Natural killer cell treated with Interleukin-12 subunit alpha and Interleukin-12 subunit beta and Interleukin-15 and Interleukin-18, amount 100 ng/mL, for 72 hours (primary cell): ENCODE data around the gene FRMD1. TPM values are rescaled to one million over a fixed set of nuclear protein-coding genes. Genes with fewer than 3 reads are reported as not detected.

ENCODE experiments used
- ATAC-seq, 2 donors: fragments of 150-1000 bp; cut with Tn5 transposase in 1 of 2; sonication (Bioruptor Pico), chemical (Tn5 transposase) in 1 of 2; 2 replicates each; pipeline ENCODE4 v1.10.0; 2021
- DNase-seq: peaks from one replicate; pipeline ENCODE4 v3.0.0; 2022; ENCODE audit warnings: low spot score
- H3K27ac Mint-ChIP-seq, 2 donors: 1 replicate in 1 of 2; 2 replicates in 1 of 2; pipeline ENCODE4 v1.8.0; 2022; ENCODE audit warnings: mixed read lengths in 2 of 2, mild to moderate bottlenecking in 1 of 2, moderate library complexity in 1 of 2
- H3K27me3 Mint-ChIP-seq, 2 donors: 1 replicate in 1 of 2; 2 replicates in 1 of 2; pipeline ENCODE4 v1.8.0; 2022; ENCODE audit warnings: mixed read lengths in 2 of 2
- H3K36me3 Mint-ChIP-seq: one replicate; pipeline ENCODE4 v1.8.0; 2022; ENCODE audit warnings: mixed read lengths
- H3K4me1 Mint-ChIP-seq, 2 donors: 1 replicate in 1 of 2; 2 replicates in 1 of 2; pipeline ENCODE4 v1.8.0; 2022; ENCODE audit warnings: low read depth in 2 of 2, mixed read lengths in 2 of 2, mild to moderate bottlenecking in 1 of 2
- H3K4me3 Mint-ChIP-seq: one replicate; pipeline ENCODE4 v1.8.0; 2022; ENCODE audit warnings: mixed read lengths
- H3K9me3 Mint-ChIP-seq: 2 replicates; pipeline ENCODE4 v1.8.0; 2022; ENCODE audit warnings: mixed read lengths
- total RNA-seq, 2 donors: library from RNA; stranded (reverse); gene quantifications; one replicate each; pipeline ENCODE4 v1.2.3, GENCODE V29; 2022

The FRMD1 gene
- total RNA-seq, 2 donors from 2014 or later, result not detected

GRCh38 chr6:168037242-168037641, 41.8 kb downstream of the FRMD1 start:
- no peak overlapping the region for H3K4me3 Mint-ChIP-seq
- DNase-seq (no peak), ATAC-seq (no peak)
- H3K36me3 Mint-ChIP-seq, result peaks cover 4% of the 10 kb centered on the region
- no peak overlapping the region for H3K27ac Mint-ChIP-seq
- H3K9me3 Mint-ChIP-seq, result no peaks in the 10 kb centered on the region
- H3K27me3 Mint-ChIP-seq, result peaks cover 11 to 17% of the 10 kb centered on the region in 2 donors
- H3K4me1 Mint-ChIP-seq, result peaks cover 0 to 17% of the 10 kb centered on the region in 2 donors

GRCh38 chr6:168035661-168036545, 43.1 kb downstream of the FRMD1 start:
- Mint-ChIP-seq H3K9me3 (no peaks in the 10 kb centered on the region), H3K4me1 (peaks cover 0 to 21% of the 10 kb centered on the region in 2 donors), H3K4me3 (peak overlapping the region; percentile 4), H3K27ac (no peak overlapping the region), H3K36me3 (peaks cover 4% of the 10 kb centered on the region), H3K27me3 (peaks cover 11 to 17% of the 10 kb centered on the region in 2 donors)
- peak; percentile 22 for DNase-seq
- no peak for ATAC-seq

GRCh38 chr6:168035098-168035660, 43.8 kb downstream of the FRMD1 start:
- Mint-ChIP-seq H3K27ac (no peak overlapping the region), H3K4me1 (peaks cover 0 to 21% of the 10 kb centered on the region in 2 donors), H3K36me3 (peaks cover 4% of the 10 kb centered on the region), H3K9me3 (no peaks in the 10 kb centered on the region), H3K27me3 (peaks cover 11 to 17% of the 10 kb centered on the region in 2 donors), H3K4me3 (no peak overlapping the region)
- DNase-seq, result peak; percentile 49
- no peak for ATAC-seq

- DNase-seq, result no peak
These were observed 44.5 kb downstream of the FRMD1 start for GRCh38 chr6:168034537-168034936.

GRCh38 chr6:168033791-168034190, 45.2 kb downstream of the FRMD1 start:
- H3K4me3 Mint-ChIP-seq, result no peak overlapping the region
- H3K36me3 Mint-ChIP-seq, result peaks cover 4% of the 10 kb centered on the region
- H3K27ac Mint-ChIP-seq, result no peak overlapping the region
- ATAC-seq (no peak), DNase-seq (no peak)
- peaks cover 11 to 17% of the 10 kb centered on the region in 2 donors for H3K27me3 Mint-ChIP-seq
- H3K9me3 Mint-ChIP-seq, result no peaks in the 10 kb centered on the region
- peaks cover 0 to 21% of the 10 kb centered on the region in 2 donors for H3K4me1 Mint-ChIP-seq

More at GRCh38 chr6:168034537-168034936, 44.5 kb downstream of the FRMD1 start:
- Mint-ChIP-seq H3K4me3 (no peak overlapping the region), H3K27ac (no peak overlapping the region), H3K27me3 (peaks cover 11 to 17% of the 10 kb centered on the region in 2 donors), H3K9me3 (no peaks in the 10 kb centered on the region), H3K4me1 (peaks cover 0 to 21% of the 10 kb centered on the region in 2 donors), H3K36me3 (peaks cover 4% of the 10 kb centered on the region)
- no peak for ATAC-seq

- peaks cover 11 to 17% of the 10 kb centered on the region in 2 donors for H3K27me3 Mint-ChIP-seq
- no peaks in the 10 kb centered on the region for H3K9me3 Mint-ChIP-seq
- peak overlapping the region in 1 of 2 donors; percentile 33 for H3K27ac Mint-ChIP-seq
- peaks cover 0 to 21% of the 10 kb centered on the region in 2 donors for H3K4me1 Mint-ChIP-seq
- ATAC-seq, result no peak
- no peak for DNase-seq
- peaks cover 4% of the 10 kb centered on the region for H3K36me3 Mint-ChIP-seq
- H3K4me3 Mint-ChIP-seq, result no peak overlapping the region
These were observed 46.8 kb downstream of the FRMD1 start for GRCh38 chr6:168032005-168032760.

GRCh38 chr6:168031411-168031971, 47.5 kb downstream of the FRMD1 start:
- H3K27me3 Mint-ChIP-seq, result peaks cover 13 to 17% of the 10 kb centered on the region in 2 donors
- H3K9me3 Mint-ChIP-seq, result no peaks in the 10 kb centered on the region
- no peak overlapping the region for H3K4me3 Mint-ChIP-seq
- H3K36me3 Mint-ChIP-seq, result peaks cover 4% of the 10 kb centered on the region
- peaks cover 0 to 19% of the 10 kb centered on the region in 2 donors for H3K4me1 Mint-ChIP-seq
- H3K27ac Mint-ChIP-seq, result peak overlapping the region in 1 of 2 donors; percentile 33
- DNase-seq (no peak), ATAC-seq (no peak)

GRCh38 chr6:168030908-168031307, 48.1 kb downstream of the FRMD1 start:
- Mint-ChIP-seq H3K36me3 (peaks cover 4% of the 10 kb centered on the region), H3K27ac (no peak overlapping the region), H3K4me3 (no peak overlapping the region), H3K9me3 (no peaks in the 10 kb centered on the region), H3K27me3 (peaks cover 12% of the 10 kb centered on the region in 2 donors), H3K4me1 (peaks cover 0 to 15% of the 10 kb centered on the region in 2 donors)
- no peak for DNase-seq
- ATAC-seq, result no peak

- no peak for ATAC-seq
- H3K4me1 Mint-ChIP-seq, result peaks cover 0 to 10% of the 10 kb centered on the region in 2 donors
These were observed 48.7 kb downstream of the FRMD1 start for GRCh38 chr6:168030218-168030746.

GRCh38 chr6:168029459-168030217, 49.4 kb downstream of the FRMD1 start:
- H3K36me3 Mint-ChIP-seq, result peaks cover 4% of the 10 kb centered on the region
- peak in 1 of 2 donors; percentile 34 for ATAC-seq
- no peak overlapping the region for H3K4me3 Mint-ChIP-seq
- no peak for DNase-seq
- H3K9me3 Mint-ChIP-seq, result no peaks in the 10 kb centered on the region
- H3K27ac Mint-ChIP-seq, result no peak overlapping the region
- H3K4me1 Mint-ChIP-seq, result peaks cover 0 to 4% of the 10 kb centered on the region in 2 donors
- peaks cover 10 to 15% of the 10 kb centered on the region in 2 donors for H3K27me3 Mint-ChIP-seq

More at GRCh38 chr6:168030218-168030746, 48.7 kb downstream of the FRMD1 start:
- Mint-ChIP-seq H3K27ac (no peak overlapping the region), H3K4me3 (no peak overlapping the region), H3K27me3 (peaks cover 10 to 15% of the 10 kb centered on the region in 2 donors), H3K36me3 (peaks cover 4% of the 10 kb centered on the region), H3K9me3 (no peaks in the 10 kb centered on the region)
- DNase-seq, result no peak

- no peak for ATAC-seq
- Mint-ChIP-seq H3K27ac (no peak overlapping the region), H3K4me3 (no peak overlapping the region)
These were observed 50.8 kb downstream of the FRMD1 start for GRCh38 chr6:168028181-168028580.

GRCh38 chr6:168027521-168027920, 51.5 kb downstream of the FRMD1 start:
- H3K9me3 Mint-ChIP-seq, result no peaks in the 10 kb centered on the region
- peaks cover under 1 to 10% of the 10 kb centered on the region in 2 donors for H3K27me3 Mint-ChIP-seq
- H3K27ac Mint-ChIP-seq, result no peak overlapping the region
- H3K36me3 Mint-ChIP-seq, result no peaks in the 10 kb centered on the region
- no peak overlapping the region for H3K4me3 Mint-ChIP-seq
- DNase-seq (no peak), ATAC-seq (no peak)
- H3K4me1 Mint-ChIP-seq, result peaks cover 0 to 4% of the 10 kb centered on the region in 2 donors

More at GRCh38 chr6:168028181-168028580, 50.8 kb downstream of the FRMD1 start:
- no peaks in the 10 kb centered on the region for H3K36me3 Mint-ChIP-seq
- peaks cover under 1 to 10% of the 10 kb centered on the region in 2 donors for H3K27me3 Mint-ChIP-seq
- H3K4me1 Mint-ChIP-seq, result peaks cover 0 to 4% of the 10 kb centered on the region in 2 donors
- DNase-seq, result no peak
- no peaks in the 10 kb centered on the region for H3K9me3 Mint-ChIP-seq
